Measurements from ENCODE around the gene LCE7A.

Gene LCE7A

DNA sequence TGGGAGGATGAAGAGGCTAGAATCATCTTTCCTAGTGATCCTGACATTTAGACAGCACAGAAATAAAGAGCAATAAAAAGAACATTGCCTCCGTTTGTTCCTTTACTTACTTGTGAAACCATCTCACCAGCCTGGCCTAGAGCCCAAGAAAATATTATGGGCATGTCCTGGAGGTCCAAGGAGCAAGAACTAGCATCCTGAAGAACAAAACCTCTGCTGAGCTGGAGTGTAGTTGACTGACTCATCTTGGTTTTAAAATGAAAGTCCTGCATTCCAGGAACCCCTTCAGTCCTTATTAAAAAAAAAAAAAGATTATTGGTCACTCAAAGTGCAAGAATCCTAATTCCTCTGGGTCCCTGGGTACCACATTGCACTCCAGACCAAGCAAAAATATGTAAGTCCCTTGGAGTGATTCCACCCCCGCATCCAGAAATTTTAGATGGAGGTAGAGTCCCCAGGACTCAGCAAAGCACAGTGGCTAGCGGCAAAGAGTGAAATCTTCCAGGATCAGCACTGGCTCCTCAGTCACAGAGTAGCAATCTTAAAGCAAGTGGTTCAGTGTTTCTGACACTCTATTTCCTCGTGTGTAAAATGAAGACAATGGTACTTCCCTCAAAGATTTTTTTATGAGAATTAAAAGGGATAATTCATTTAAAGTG is 25.3 kb downstream of the LCE7A start:
- TF ChIP-seq, protein P1, sequence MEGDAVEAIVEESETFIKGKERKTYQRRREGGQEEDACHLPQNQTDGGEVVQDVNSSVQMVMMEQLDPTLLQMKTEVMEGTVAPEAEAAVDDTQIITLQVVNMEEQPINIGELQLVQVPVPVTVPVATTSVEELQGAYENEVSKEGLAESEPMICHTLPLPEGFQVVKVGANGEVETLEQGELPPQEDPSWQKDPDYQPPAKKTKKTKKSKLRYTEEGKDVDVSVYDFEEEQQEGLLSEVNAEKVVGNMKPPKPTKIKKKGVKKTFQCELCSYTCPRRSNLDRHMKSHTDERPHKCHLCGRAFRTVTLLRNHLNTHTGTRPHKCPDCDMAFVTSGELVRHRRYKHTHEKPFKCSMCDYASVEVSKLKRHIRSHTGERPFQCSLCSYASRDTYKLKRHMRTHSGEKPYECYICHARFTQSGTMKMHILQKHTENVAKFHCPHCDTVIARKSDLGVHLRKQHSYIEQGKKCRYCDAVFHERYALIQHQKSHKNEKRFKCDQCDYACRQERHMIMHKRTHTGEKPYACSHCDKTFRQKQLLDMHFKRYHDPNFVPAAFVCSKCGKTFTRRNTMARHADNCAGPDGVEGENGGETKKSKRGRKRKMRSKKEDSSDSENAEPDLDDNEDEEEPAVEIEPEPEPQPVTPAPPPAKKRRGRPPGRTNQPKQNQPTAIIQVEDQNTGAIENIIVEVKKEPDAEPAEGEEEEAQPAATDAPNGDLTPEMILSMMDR (IDR thresholded peaks at IDR 0.05; ENCODE audit: control insufficient read depth, extremely low read depth, insufficient read depth) = no peak
- DNase-seq (ENCODE audit: low read depth) = no peak
- no peak overlapping the region for H3K4me3 ChIP-seq (ENCODE audit: low read depth, low read length)

DNA sequence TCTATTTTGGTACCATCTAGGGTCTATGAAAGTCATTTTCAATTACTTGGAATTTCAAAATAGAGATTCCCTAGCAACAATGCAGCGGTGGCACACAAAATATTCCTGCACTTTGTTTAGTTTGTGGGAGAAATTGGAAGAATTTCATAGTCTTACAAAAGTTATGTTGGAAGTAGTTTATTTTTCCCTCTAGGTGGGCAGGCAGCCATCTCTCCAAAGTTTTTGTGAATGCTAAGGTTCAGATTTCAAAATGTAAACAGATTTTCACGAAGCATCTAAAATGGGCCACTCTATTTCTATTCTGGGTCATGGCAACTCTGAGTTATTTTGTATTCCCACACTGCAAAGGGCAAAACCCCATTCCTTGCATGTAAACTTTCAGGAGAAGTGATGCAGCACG is 26.3 kb downstream of the LCE7A start:
- no peak for DNase-seq (ENCODE audit: low read depth)
- TF ChIP-seq, protein P1 (IDR thresholded peaks at IDR 0.05; ENCODE audit: control insufficient read depth, extremely low read depth, insufficient read depth) = no peak
- no peak overlapping the region for H3K4me3 ChIP-seq (ENCODE audit: low read depth, low read length)

DNA sequence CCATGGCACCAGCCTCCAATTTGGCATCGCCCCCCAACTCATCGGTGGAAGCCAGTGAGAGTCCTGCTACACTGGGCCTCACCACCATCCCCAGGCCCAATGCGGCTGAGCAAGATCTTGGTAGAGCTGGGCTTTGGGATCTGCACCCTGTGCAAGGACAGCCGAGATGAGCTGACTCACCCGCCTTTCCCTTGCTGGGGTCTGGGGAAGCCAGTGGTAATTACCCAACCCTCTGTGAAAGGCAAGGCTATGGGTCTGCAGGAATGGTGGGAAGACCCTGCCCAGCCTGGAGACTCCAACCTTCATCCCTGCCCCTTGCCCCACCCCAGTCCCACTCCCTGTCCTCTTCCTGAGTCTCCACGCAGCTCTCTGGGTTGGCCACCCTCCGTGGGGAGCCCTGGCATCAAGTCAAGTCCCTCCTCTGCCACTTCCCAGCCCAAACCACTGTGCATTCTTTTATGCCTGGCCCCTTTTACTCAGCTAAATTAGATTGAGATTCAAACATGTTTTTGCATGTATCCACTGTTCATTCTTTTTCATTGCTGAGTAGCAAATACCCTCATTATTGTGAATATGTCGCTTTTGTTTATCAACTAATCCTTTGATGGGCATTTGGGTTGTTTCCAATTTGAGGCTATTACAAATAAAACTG is 27.1 kb downstream of the LCE7A start:
- DNase-seq (ENCODE audit: low read depth) = no peak

DNA sequence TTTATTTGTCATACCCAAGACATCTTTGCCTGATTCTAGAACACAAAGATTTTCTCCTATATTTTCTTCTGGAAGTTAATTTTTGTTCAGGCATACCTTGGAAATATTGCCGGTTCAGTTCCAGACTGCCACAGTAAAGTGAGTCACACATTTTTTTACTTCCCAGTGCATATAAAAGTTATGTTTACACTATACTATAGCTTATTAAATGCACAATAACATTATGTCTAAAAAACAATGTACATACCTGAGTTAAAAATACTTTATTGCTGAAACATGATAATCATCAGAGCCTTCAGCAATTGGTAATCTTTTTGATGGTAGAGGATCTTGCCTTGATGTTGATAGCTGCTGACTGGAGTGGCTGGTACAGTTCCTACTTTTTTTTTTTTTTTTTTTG is 28.3 kb downstream of the LCE7A start:
- no peak for DNase-seq (ENCODE audit: low read depth)
- H3K4me3 ChIP-seq (ENCODE audit: low read depth, low read length) = no peak overlapping the region
- TF ChIP-seq, protein P1 (IDR thresholded peaks at IDR 0.05; ENCODE audit: control insufficient read depth, extremely low read depth, insufficient read depth) = no peak

More for the DNA sequence above, 27.1 kb downstream of the LCE7A start:
- TF ChIP-seq, protein P1 (IDR thresholded peaks at IDR 0.05; ENCODE audit: control insufficient read depth, extremely low read depth, insufficient read depth) = no peak
- no peak overlapping the region for H3K4me3 ChIP-seq (ENCODE audit: low read depth, low read length)

DNA sequence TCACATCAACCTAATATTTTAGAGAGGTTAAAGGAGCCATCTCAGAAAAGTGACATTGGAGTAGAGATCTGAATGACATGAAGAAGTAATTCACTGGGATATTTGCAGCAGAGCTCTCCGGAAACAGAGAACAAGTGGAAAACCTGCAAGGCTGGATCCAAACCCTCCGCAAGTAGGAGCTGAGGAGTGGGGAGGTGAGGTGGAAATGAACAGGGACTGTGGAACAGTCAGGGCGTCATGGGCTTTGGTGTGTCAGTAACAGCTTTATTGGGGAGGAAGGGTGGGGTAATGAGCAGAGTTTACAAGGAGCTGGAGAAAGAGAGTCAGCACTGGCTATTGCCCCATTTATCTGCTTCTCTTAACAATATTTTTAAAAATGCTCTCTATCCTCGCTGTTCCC is 39.2 kb downstream of the LCE7A start:
- TF ChIP-seq, protein P1 (IDR thresholded peaks at IDR 0.05; ENCODE audit: control insufficient read depth, extremely low read depth, insufficient read depth) = no peak
- H3K4me3 ChIP-seq (ENCODE audit: low read depth, low read length) = no peak overlapping the region
- no peak for DNase-seq (ENCODE audit: low read depth)

DNA sequence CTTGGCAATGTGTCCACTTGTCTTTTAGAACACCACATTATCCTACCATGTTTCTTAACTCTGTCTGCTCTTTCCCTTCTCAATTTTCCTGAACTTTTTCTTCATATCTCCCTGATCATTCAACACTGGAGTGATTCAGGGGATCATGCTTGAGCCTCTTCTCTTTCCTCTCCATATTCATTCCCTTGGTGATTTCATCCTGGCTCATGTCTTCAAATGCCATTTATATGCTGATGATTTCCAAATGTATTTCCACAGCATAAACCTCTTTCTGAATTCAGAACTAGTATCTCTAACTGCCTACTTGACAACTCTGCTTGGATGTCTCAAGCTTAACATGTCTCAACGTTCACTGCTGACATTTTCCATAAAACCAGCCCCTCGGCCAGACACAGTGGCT is 40.1 kb downstream of the LCE7A start:
- DNase-seq (ENCODE audit: low read depth) = no peak
- TF ChIP-seq, protein P1 (IDR thresholded peaks at IDR 0.05; ENCODE audit: control insufficient read depth, extremely low read depth, insufficient read depth) = no peak
- no peak overlapping the region for H3K4me3 ChIP-seq (ENCODE audit: low read depth, low read length)

DNA sequence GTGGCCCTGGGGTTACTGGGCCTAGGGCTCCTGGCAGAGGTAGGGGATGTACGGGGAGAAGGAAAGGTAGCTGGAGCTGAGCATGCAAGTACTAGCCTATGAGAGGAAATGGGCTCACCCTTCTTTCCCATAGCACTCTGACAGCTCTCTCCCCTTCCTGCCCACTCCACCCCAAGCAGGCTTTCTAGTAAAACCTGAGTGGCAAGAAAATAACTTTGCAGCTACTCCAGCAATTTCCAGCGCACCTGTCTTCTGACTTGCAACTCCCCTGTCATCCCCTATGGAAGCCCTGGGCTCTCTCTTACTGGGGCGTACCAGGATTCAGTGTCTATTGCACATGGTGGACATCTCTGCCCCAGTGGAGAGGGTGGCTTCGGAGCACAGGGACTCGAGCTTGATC is 41.8 kb downstream of the LCE7A start:
- TF ChIP-seq, protein P1 (IDR thresholded peaks at IDR 0.05; ENCODE audit: control insufficient read depth, extremely low read depth, insufficient read depth) = no peak
- H3K4me3 ChIP-seq (ENCODE audit: low read depth, low read length) = no peak overlapping the region
- no peak for DNase-seq (ENCODE audit: low read depth)

Measured in LNCaP clone FGC (cell line).